ENCODE results near the gene MED12L.

MED12L gene

DNA sequence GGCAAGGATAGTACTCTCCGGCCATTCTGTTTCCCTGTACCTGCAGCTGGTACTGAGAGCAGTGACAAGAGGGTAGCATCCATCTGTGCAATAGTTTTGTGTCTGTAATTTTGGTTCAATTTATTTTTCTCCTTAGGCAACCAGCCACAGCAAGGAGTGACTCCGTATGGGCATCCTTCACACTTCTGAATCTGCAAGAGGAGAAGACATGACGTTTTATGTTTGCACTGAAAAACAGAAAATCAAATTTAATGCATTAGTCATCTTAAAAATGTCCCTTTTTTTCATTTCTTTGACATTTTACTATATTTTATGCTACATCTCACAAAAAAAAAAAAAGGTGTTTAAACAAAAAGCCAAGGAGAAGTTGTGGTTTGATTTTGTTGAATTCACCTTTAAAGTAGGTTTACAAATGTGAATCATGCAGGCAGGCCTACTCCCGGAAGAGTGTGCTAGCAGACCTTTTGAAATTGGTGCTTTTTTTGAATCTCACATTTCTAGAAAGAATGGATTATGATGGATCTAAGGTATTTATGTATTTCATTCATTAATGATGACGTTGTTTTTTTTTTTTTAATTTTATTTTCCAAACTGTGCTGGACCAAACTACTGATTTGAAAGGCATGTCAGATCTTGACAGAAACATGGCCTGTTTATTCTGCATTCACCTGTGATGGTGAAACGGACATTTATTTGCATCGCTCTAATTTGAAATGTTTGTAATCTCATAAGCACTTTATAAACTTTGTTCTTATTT is 347.3 kb downstream of the MED12L start:
- DNase-seq, result no peak

DNA sequence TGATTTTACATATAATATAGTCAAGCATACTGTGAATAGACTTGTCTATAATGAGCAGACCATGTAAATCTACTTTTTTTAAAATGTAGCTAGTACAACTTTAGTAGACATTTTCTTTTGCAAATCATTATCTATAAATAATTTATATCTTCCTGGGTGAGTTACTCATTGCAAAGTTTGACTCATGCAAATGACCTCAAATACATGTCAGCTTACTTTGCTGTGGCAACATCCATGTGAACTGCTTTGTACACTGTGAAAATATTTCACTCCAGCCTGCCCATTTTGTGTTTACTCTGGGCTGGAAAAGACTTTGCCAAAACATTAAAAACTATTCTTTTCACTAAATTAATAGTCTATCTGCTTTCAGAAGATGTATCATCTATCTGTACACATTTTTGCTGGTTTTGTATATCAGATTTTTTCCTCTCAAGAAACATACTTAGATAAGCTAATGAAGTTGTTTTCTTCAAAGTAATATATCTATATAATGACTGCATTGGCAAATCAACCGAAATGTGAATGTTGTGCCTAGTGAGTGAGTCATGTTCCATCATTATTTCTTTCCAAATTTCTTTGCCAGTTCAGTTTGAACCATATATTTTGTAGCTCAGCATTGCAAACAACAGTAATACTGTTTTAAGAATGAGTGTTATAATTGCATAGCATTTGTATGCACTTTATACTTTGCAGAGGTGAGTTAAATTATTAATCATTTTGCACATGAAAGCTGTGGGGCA is 348.9 kb downstream of the MED12L start:
- DNase-seq, result no peak

DNA sequence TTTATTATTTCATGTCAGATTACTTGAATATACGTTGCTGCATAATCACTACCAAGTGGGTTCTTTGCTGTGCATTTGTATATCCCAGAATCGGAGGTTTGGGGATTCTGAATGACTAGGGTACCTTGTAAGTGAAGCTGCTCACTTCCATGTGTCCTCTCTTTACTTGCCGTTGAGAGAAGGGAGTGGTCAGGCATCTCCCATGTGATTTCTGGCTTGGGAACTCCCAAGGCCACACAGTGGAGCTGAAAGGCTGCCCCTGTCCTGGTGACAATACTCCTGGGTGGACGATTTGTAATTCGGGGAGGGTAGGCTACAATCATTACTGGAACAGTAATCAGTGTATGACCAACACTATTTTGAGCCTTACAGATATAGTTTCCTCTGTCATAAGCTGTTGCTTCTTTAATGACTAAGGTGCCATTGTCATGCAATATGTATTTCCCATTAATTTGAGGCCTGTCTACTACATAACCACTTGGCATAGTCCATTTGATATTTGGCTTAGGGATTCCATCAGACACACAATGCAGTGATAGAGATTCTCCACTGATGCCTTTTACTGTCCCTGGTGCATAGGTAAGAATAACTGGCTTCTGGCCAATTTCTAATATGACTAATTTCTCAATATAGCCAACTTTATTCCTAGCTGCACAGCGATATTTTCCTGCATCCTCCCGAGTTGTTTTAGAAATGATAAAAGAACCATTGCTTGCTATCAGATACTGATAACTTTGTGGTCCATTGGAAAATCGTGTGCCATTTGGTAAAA is 351.4 kb downstream of the MED12L start:
- no peak for DNase-seq

DNA sequence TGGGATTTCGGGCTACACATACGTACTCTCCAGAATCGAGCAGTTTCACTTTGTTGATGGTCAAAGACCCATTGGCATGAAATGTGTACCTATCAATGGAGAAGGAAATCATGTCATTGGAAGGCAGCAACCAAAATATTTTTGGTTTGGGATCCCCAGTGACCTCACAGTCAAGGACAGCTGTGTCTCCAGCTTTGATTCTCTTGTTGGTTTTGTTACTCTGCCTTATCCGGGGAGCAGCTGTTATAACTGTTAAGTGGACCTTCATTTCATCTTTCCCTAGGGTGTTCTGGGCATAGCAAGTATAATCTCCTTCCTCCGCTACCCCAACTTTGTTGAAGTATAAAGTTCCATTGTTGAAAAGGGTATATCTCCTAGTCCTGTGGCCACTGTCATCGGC is 352.4 kb downstream of the MED12L start:
- no peak for DNase-seq

DNA sequence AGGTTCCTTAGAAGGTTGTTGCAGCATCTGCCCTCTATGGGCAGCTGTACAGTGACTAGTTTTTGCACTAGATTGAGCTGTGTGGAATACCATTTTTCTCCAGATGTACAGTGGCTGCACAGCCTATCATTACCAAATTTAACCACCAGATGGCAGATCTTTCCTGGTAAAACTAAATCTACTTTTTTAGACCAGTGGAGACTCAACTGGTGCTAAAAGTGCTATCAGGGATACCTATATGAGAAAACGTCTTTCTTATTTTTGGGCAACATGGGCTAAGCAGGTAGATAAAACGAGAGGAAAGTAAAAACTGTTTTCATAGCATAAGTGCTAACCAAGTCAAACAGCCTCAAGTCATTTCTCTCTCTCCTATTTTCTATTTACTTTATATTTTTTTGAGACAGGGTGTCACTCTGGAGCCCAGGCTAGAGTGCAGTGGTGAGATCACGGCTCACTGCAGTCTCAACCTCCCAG is 354.2 kb downstream of the MED12L start:
- peak; percentile 32 for DNase-seq

DNA sequence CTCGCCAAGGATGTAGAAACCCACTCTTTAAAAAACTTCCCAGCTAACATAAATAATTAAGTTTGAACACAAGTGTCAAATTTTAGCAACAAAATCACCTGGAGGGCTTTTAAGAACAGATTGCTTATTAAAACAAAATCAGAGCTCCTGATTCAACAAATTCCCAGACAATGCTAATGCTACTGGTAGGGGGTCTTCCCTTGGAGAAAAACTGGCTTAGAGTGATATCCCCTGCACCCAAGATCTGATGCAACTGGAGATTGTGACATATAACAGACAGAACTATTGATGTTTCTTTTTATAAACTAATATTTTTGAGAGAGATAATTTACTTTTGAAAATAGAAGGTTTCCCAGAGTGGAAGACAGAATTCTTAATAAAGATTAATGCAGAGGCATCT is 355.5 kb downstream of the MED12L start:
- DNase-seq, result no peak

DNA sequence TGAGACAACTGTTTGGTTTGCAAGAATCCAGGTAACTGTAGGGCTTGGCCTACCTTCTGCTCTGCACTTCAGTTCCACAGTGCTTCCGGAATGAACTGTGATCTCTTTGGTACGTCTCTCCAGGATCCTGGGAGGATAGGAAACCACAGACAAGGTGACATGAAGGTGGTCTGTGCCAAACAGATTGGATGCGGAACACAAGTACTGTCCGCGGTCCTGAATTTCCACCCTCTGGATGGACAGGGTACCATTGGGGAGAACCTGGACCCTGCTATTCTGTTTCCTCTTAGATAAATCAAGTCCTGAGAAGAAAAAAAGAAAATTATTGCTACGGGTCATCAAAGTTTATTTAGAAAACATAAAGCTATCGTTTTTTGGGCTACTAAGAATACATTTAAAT is 358.1 kb downstream of the MED12L start:
- DNase-seq, result peak; percentile 38

DNA sequence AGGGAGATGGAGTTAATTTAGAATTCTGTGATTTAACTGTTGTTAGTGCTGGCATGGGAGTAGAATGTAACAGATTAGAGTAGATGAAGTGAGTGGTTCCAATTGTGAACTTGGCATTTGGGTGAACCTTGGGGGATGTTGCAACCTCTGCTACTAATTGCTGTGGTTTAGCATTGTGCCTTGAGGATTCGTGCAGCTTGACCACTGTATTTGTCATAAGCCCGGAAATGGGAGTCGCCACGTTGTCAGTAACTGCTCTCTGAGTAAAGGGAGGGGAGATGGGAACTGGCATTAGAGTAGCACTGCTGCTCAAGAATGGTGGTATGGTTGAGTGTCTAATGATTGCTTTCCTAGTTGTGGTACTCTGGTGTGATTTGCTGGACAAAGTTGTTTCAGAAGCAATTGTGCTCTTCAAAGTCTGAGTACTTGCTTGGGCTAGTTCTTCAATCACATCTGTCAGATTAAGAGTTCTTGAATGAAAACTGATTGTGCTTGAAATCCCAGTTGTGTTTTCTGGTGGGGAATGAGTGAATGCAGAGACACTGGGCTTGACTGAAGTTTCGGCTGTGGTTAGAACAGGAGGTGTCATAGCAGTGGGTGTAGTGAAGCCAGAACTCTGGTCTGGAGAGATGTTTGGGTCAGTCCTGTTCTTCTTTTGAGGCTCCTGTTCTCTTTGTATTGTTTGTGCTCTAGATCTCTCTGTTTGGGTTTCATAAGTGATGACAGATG is 360.0 kb downstream of the MED12L start:
- no peak for DNase-seq

DNA sequence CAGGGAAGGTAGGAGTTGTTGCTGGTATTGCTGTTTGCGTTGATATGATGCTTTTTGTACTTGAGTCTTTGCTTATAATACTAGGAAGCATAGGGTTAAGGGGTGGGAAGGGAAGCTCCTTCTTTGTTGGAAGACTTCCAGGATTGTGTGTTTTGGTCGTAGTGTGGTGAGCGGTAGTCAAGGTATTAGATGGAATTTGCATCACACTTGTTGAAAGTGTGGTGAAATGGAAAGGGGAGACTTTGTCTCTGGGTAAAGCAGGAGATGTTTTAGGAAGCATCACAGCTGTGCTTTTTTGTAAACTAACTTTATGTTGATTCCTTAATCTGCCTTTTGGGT is 360.5 kb downstream of the MED12L start:
- DNase-seq, result no peak

DNA sequence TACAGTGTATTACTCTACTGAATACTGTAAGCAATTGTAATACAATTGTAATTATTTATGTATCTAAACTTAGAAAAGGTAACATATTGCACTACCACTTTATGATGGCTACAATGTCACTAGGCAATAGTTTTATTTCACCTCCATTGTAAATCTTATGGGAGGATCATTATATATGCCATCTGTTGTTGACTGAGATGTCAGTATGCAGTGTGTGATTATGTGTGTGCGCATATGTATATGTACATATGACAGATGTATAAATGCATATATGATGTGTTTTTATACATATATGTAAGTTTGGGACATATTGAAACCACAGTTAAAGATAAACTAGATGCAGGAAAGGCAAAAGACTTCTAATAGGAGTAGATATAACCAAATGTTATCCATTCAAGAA is 366.9 kb downstream of the MED12L start:
- no peak for DNase-seq

DNA sequence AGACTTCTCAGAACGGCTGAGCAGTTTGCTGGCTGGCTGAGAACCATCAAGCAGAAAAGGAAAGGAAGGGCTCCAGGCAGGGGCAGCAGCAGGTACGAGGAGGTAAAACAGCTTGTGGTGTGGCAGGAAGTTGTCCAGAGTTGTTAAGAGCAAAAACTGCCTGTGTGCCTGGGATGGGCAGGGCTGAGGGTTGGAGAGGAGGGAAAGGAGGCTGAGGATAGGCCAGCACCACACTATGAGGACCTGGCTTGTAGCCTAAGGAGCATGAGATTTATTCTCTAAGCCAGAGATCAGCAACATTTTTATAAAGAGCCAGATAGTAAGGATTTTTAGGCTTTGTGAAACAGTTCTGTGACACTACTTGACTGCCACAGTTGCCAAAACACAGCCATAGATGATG is 367.4 kb downstream of the MED12L start:
- DNase-seq, result no peak

DNA sequence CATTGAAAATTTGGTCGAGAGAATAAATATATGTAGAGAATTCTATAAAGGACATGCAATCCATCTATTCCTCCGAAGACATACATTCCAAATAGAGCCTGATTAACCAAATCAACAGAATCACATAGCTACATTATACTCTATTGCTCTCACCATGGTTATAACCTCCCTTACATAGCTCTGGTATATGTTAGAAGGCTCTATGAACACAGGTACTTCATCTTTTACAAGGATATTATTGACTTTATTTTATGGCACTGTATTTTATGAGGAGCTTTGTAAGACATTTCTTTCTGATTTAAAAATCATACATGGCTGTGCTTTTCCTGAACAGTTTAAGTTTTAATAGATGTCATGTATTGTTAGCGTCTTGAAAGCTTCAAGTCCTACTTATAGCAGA is 370.6 kb downstream of the MED12L start:
- DNase-seq, result no peak

DNA sequence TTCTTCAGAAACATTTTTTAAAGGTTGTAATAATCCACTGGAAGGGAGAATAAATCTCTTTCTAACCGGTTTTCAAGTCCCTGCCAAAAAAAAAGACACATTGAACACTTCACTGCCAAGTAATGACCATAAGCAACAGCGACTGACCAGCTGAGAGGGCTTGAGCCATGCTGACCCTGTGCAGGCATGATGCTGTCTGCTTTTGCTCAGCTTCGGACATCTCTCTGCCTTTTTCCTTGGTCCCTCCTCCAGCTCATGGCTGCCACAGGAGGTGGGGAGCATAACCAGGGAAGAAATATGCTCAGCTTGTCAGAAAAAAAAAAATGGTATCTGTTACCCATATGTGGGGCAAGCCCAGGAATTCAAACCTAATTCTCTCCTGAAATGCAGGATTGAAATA is 373.9 kb downstream of the MED12L start:
- peak; percentile 27 for DNase-seq

DNA sequence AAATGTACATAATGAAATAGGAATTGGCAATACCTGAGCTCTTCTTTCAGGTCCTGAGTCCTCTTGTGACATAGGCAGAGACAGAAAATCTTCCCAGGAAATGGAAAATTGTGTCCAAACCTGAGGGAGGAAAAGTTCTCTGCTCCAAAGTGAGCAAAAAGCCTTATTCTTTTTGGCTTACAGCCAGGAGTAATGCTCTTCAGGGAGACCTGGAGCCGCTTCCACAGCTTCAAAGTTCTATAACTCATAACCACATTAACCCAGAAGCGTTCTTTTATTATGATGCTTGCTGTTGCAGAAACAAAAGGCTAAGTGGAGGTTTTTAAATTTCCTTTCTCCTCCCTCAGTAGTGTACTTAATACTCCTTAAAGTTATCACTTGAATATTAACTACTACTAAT is 374.8 kb downstream of the MED12L start:
- peak; percentile 25 for DNase-seq

DNA sequence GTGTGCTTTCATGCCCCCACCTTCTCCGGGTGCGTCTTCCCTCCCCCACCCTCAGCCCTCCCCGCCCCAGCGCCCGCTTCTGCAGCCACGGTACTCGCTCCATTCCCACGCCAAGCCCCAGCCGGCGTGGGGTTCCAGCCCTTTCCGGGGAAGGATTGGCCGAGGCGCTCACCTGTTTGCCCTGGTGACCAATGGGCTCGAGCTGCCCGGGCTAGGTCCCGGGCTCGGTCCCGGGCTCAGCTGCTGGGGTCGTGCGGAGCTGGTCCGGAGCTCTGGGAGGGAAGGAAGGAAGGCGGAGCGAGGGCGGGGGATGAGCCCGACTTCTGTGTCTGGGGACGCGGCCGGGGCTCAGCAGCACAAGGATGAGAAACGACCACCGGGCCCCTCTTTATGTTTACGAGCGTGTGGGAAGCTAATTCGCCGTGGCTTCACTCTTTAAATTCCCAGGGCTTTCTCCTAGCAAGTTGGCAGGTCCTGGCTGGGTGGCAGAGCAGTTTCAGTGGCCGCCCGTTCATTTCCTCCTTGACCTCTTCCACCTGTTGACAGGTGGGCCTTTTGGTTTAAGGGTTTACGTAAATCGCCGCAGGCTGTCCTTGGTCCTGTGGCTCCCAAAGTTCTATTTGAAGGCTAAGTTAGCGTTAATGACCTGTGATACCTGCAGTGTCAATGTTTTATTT is 375.4 kb downstream of the MED12L start, which contains the start of gene IGSF10:
Gene IGSF10, minus strand, starts transcription at position 288 of the 677 bp plus-strand sequence. CDS start 2,352 bp downstream, outside the sequence.
- DNase-seq, result peak; percentile 50

DNA sequence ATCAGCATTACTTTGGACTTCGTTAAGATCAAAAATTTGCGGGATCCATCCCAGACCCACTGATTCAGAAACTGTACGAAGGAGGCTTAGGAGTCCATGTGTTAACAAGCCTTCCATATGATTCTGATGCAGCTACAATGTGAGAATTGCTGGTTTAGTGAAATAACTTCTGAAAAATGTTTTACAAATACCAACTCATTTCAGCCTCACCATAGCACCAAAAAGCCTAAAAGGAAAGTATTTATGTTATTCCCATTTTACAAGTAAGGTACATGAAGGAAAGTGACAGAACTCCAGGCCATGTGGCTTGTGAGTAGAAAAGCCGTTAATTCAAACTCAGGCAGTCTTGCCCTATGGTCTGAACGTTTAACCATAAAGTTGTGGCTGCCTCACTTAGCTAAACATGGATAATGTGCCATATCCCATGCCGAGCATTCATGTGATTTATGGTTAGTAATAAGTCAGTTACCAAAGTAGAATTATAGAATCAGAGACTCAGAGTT is 376.9 kb downstream of the MED12L start:
- DNase-seq, result no peak

DNA sequence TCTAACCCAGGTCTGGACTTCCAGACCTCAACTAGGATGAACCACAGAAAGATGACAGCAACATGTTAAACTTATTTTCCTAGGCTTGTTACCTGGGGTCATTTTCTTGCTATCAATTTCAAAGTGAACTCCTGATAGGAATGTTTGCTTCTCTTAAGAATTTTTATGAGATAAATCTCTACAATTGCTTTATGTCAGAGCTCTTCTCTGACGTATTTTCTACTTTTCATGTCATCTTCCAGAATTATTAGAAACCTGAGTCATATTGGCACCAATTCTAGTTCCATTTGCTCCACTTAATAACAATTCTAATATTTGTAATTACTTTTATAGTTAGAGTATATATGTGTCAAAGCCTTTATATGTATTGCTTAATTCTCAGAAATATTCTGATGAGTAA is 377.5 kb downstream of the MED12L start:
- DNase-seq, result no peak

DNA sequence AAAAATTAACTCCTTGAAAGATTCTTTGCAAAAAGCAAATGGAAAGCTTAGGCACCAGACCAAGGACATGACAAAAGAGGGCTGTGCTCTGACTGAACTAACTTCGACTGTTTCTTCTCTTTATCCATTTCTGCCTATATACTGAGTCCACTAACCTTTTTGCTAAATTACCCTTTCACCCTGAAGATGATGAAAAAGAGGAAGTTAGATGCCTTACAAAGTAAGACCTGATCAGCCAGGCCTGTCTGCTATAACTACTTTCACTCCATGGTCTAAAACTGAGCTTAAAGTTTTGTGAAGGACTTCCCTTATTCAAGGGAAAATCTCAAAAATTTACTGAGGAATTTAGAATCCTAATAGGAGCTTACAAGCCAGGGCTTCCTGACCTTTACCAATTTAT is 381.6 kb downstream of the MED12L start:
- DNase-seq, result no peak

DNA sequence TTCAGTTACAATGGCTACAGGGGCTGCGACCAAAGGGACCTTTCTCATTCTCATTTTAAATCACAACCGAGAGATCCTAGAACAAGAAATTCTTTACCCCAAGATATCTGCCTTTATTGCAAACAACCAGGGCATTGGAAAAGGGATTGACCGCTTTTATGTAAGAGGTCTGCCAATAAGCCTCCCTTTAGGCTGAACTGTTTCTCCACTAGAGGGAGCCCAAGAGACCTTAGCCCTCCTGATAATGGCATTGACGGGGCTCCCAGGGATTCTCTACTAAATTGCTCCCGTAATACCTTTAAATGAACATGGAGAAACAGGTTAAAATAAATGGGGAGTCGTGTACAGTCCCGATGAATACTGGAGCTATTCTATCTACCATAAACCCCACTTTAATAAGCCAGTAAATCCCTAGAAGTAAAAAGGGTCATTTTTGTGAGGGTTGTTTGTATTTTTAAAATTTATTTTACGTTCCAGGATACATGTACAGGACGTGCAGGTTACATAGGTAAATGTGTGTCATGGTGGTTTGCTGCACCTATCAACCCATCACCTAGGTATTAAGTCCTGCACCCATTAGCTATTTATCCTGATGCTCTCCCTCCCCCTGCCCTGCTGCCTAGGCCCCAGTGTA is 382.9 kb downstream of the MED12L start:
- no peak for DNase-seq

DNA sequence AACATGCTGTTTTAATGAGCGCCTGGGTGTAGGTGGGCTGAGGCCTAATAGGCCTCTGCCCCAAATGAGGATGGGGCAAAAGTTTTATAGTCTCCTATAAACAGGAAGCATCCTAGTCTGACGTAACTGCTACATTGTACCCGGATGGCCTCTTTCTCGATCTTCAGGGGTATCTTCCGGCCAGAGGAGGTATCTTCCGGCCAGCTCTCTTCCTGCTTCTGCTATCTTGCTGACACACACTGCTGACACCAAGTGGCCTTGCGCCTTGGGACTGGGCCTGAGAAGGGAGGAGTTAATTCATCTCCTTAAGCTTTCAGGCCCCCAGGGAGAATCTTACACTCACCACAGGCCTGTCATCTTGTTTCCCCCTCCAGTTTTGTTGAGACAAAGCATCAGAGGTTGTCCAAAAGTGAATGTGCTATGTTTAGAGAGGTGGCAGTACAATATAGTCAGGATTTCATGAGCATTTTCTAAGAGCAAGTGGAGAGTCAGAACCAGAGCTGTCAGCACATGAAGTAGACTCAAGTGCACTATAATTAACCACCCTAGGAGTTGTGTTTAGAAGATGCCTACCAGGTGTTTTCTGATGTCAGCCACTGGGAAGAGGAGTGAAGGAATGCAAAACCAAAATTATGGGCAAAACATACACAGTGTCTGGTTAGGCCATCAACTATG is 391.0 kb downstream of the MED12L start:
- DNase-seq, result no peak
